EH (cell line): ENCODE measurements around the gene MTSS2.

ENCODE experiments used
- DNase-seq: peaks from one replicate; pipeline ENCODE4 v3.0.0-alpha.2; 2015; ENCODE audit warnings: low read depth

Gene MTSS2

DNA sequence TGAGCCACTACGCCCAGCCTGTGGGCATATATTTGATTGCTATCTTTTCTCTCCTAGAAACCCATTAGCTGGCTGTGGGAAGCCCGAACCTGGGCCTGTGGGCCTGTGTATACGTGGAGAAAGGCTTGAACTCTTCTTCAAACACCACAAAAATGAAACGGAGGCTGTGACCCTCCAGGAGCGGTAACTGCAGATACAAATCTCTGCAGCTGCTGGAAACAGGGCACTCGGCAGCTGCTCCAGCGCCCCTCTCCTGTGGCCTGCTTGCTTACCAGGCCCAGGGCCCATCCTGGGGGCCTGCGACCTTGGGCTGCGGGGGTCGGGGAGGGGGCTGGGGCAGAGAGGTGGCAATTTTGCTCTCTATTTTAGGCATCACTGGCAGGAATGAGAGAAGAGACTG lies 28.0 kb upstream of the MTSS2 start:
- no peak for DNase-seq

DNA sequence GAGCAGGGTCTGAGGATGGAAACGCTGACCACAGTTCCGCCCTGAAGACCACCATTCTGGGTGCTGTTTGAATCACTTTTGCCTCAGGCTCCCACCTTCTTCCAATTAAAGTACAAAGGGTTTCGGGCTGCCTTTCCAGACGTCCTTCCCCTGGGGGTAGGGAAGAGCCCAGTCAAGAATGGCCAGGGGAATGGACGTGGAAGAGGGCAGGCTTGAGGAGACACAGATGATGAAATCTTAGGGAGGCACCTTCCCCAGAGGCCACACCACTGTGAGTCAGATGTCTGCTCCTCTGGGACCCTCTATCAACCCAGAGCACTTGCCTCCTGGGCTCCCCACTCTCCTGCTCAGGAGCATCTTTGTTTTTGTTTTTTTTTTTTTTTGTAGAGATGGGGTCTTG lies 27.5 kb upstream of the MTSS2 start:
- DNase-seq: peak; percentile 66

DNA sequence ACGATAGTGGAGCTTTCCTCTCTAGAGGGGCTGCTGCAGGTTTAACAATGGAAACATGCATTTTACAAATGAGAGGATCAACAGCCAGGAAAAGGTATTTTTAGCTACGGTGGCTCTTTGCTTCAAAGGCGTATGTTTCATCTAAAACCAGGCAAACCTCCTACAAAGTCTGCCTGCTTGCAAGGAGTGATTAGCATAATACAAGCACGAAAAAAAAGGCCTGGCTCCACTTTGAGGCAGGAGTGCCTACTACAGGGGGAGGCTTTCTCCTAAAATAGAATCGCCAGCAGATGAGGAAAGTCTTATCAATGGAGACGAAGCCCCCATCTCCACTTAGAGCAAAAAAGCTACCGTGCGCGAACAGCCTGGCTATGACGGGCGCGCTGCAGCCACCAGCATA lies 27.1 kb upstream of the MTSS2 start:
- no peak for DNase-seq

DNA sequence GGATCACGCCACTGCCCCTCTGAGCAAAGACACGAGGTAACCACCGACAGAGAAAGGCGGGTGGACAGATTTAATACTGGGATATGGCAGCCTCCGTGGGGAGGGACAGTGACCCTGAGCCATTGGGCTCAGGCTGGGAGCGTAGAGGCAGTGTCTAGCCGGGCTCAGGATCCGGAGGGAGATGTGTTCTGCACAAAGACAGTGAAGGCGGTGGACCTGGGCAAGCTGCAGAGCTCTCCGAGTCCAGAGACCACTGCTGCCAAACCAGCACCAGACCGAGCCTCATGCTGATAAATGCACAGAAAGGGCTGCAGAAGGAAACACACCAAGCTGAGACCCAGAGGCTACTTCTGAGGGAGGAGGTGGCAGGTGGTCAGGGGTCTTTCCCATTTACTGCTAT lies 26.5 kb upstream of the MTSS2 start:
- no peak for DNase-seq

DNA sequence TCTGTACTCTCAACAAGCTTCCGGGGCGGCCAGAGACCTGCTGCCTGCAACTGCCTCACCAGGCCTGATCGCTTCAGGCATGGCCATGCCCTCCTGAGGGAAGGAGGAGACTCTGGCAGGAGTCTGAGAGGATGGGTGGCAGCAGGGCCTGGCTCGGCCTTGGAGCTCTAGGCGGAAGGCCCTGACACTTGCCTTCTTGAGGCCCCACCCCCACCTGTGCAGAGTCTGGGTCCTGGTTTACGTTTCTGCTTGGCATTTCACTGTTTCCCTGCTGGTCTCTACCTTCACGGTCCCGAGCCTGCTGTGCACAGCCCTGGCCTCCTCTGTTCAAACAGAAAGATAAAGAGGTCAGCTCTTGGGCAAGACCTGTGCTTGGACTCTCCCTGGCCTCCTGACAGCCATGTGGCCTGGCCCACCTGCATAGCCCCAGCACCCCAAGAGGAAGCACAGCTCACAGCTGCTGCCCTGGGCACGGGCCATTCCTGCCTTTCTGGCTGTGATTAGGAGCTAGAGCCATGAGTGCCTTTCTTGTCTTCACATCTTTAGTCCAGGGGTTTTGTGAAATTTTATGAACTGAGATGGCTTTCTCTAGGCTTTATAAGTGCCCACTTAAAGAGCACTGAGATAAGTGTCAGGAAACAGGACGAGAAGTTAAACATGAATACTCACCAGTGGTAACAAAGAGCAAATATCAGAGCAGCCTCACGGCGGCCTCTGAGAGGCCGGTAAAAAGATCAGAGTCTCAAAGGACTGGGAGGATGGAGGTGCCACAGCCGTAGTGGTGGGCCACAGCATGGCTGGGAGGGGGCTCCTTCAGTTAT lies 25.6 kb upstream of the MTSS2 start:
- no peak for DNase-seq

DNA sequence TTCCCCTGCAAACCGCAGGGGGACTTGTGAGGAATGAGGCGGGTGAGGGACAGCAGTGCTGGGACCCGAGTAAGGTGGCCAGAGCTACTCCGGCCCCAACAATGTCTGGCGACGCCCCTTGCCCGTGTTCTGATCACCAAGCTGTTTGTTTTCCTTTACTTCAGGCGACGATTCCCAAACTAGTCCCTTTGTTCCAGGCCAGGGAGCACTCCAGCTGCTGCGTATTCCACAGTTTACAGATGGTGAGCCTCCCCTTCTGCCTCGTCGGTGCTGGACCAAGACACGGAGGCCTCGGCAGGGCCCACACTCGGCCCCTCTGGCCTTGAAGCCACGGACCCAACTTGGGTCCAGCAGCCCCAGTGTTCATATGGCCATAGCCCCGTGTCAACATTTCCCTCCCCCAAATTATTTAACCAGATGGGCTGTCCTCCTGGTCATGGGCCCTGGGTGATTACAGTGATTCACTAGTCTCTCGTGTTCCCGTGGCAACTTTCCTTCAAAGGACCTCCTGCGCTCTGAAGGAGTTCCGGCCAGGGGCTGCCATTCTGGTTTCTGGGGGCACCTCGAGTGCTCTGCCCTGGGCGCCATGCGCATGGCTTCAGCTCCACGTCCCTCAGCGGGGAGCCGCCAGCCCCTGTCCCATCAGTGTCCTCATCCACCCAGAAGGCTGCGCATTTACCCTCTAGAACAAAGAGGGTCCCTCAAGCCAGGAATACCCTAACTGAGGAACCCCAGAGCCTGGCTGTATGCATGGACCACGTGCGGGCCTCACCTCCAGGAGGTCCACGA lies 24.8 kb upstream of the MTSS2 start:
- DNase-seq: no peak

DNA sequence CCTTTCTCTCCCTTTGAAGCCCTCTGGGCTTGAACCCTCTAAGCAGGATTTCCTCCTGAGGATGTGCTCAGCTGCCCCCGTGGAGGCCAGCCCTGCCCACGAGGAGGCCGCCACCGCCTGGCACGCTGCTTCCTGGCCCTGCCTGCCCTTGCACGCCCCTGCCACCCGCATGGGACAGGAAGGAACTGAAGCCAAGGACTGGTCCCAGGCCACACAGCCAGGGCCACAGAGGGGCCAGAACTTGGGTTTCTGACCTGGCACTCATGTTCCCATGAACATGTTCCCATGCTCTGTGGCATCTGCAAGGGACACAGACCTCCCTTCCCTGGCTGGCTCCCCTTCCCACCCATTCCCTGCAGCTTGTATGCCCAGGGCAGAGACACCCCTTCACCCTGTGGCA lies 24.1 kb upstream of the MTSS2 start:
- DNase-seq: no peak

DNA sequence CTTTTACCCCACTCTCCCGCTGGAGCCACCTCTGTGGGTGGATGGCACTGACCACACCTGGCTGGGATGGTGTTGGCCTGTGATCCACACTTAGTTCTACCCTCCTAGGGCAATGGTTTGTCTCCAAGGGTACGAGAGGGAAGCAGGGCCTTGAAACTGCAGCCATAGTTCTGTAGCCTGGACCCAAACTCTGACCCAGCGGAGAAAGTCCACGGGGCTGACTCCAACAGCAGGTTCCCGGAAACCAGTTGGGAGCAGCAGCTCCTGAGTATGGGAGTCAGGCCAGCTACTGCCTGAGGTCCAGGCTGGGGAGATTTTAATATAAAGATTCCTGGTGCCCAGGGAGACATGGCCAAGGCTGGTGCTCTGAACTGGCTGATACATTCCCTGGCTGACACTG lies 23.6 kb upstream of the MTSS2 start:
- no peak for DNase-seq

DNA sequence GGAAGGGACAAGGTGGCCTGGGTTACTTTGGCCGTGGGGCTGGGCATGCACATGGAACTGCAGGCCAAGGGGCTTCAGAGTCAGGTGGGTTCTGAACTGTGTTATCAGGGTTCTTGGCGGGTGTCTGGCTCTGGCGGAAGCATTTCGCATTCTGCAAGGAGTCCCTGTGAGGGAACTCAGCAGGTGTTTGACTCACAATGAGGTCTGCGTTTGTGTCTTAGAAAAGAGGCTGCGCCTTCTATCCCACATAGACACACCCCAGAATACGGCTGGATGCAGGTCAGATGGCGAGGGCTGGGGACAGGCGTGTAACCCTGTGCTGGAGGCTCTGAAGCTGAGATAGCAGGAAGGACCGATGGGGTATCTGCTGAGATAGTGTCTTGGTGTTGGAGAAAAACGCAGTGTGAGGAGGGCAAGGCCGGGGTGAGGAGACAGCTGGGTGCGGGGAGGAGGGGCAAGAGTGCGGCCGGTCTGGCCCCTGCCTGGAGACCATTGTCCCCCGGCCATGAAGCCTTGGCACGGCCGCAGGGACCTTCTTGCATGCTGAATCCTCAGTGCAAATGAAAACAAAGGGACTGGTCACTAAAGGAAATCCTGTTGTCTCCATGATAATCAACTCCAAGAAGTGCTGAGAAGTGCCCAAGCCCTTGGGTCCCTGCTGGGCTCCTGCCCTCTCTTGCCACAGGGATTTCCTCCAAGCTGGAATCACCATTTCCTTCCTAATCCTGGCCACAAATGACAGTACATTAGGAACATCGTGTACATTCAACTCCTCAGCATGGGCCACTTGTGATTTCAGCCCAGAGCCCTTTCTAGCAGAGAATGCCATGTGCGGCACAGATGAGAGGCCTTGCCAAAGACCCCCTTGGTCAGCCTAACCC lies 22.8 kb upstream of the MTSS2 start:
- DNase-seq: no peak

DNA sequence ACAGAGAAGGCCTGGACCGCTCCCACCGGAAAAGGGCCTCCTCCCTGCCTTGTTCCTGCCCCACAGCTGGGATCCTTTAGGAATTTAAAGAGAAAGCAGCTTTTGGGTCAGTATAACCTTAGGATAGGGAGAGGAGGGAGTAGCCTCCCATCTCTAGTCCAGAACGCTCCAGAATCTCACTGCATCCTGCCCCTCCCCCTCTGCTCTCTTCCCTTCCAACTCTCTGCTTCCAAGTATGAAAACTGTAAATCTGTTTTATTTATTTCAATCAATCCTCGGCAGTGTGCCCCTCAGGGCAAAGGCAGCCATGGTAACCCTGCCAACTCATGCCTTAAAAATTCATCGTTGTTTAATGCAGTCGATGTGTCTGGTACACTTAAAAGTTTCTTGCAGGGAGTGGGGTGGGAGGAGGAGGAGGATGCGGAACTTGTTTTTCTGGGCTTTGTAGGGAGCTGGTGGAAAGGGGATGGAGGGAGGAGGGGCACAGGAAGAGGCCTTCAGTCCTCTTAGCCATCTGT lies 21.2 kb upstream of the MTSS2 start:
- peak; percentile 99 for DNase-seq

DNA sequence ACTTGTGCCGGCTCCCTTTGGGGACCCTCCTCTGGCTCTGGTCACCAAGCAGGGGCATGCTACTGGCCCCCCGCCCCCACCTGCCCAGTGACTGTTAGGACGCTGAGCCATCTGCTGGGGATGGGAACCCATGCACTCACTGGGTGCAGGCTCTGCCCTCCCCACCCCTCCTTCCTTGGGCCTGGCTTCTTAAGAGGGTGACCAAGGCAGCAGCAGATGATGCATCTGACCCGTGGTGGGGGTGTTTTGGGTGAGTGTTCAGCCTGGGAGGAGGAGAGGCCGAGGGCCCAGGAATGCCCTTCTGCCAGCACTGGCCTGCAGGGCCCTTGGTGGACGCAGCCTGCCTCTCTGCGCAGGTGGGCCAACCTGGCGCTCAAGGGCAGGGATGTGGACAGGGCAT lies 19.2 kb upstream of the MTSS2 start:
- DNase-seq: peak; percentile 74

DNA sequence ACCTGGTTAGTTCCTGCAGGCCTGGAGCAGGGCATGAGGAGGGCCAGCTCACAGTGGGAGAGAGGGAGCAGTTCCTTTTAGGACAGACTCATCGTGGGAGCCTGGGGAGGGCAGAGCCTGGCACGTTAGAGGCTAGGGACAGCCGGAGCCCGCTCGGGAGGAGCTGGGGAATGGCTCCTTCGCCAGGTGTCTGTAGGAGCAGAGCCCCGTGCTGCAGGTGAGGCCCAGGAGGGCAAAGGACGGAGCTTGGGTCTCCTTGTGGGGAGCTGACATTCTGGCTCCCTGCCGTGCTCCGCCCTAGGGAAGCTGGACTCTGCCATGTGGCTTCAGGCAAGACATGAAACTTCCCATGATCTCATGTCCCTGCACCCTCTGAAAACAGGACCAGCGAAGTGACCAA lies 18.7 kb upstream of the MTSS2 start:
- peak; percentile 56 for DNase-seq

DNA sequence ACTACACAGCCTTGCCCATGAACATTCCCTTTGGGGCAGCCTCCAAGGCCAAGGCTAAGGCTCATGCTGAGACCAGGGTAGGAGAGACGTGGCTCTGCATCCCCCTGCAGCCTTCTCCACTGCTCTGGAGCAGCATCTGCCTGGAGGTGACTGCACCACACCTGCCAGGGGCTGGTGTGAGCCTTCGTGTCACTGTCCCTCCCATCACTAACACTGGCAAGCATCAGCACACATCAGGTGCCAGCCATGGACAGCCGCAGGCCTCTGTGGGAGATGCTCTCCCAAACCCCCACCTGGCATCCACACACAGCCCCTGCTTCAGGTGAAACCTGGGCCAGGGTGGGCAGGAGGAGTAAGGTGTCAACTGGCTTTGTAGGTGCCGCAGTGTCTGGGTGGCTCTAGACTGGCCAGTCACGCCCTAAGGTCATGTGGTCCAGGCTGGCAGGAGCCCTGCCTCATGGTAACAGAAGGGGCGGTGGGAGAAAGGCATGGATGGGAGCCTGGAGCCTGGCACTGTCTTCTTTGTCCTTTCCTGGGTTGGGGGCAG lies 18.1 kb upstream of the MTSS2 start:
- no peak for DNase-seq

DNA sequence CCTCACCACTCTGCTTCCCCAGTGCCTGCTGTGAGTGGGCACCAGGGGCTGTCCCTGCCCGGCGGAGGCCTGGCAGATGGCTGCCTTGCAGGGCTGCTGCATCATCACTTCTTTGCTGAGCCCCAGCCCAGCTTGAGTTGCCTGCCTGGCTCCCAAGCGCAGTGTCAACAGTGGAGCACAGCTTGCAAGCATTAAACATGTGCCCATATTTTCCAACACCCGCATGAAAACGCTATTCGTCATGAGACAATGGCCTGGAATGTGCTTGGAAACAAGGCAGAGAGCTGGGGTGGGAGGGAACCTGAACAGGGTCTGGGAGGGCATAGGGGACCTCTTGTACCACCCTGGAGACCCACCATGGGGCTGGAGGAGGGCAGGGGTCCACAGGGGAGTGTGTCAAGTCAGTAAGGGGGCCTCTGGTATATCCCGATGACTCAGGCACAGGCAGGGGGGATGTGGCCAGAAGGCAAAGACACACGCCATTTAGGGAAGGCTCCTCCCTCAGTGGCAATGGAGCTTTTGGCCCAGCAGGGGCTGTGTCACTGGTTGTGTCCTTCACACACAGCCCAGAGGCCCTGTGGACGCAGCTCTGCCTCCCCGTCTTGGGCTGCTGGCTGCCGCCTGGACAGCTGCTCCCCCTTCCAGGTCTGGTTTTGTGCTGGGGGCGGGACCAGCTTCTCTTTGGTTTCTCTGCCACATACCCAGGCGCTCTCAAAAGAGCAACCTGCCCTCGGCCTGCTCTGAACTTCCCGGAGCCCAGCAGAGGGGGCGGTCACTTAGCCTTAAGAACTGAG lies 17.4 kb upstream of the MTSS2 start:
- DNase-seq: peak; percentile 97

DNA sequence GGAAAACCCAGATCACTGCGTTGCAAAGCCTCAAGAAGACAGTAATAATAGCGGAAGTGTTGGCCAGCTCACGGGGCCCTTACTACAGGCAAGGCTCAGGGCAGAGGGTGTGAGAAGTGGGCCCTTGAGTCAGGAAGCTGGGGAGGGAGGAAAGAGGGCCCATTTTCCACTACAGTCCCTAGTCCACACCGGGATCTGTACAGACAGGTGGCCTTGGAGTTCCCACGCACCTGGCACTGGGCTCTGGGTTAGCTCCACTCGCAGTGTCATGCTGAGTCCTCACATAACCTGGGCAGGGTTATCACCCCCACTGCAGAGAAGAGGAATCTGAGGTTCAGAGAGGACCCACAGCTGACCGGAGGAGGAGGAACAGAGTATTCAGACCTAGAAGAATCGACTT lies 16.8 kb upstream of the MTSS2 start:
- DNase-seq: no peak

DNA sequence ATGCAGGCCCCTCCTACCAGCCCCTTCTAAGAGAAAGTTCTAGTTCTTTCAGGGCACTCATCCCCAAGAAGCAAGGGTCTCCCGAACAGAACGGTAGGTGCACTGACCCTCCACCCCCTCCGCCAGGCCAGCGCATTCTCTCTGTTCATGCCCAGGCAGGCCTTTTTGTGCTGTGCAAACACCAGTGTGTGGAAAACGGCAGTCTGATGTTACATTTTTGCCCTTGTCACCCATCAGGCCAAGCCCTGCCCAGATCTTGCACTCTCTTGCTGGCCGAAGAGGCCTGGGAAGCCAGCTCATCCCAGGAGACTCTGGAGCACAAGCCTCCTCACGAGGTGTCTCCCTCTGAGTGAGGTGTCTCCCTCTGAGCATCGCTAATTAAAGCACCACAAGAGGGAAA lies 16.1 kb upstream of the MTSS2 start:
- peak; percentile 37 for DNase-seq

DNA sequence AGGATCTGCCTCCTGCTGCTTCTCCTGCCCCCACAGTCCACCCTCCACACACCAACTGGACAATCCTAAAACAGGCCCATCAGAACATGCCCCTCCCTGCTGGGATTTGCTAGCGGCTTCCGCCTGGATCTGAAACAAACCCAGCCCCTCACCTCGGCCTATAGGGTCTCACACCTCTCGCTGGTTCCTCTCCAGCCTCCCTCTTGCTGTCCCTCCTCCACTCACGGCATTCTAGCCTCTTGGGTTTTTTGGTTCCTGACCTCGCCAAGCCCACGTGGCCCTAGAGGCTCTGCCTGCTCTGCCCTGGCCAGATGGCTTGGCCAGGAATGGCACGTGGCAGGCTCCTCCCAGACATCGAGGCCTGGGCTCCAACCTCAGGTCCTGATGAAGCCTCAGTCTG lies 15.7 kb upstream of the MTSS2 start:
- no peak for DNase-seq

DNA sequence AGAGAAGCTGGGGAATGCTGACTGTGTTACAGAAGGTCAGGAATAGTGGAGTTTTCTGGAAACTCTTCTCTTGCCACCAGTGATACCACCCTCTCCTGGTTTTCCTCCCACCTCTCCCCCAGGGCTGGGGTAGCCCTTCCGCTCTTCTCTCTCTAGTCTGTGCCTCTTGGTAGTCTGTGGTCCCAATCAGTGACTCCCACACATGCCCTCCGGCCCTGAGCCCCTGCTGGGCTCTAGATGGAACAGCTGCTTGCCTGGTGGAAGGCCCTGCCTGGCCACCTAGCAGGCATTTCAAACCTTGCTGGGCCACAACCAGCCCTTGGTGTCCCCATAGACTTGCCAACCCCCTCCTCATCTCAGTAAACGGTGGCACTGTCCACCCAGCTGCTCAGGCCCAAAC lies 15.2 kb upstream of the MTSS2 start:
- no peak for DNase-seq

DNA sequence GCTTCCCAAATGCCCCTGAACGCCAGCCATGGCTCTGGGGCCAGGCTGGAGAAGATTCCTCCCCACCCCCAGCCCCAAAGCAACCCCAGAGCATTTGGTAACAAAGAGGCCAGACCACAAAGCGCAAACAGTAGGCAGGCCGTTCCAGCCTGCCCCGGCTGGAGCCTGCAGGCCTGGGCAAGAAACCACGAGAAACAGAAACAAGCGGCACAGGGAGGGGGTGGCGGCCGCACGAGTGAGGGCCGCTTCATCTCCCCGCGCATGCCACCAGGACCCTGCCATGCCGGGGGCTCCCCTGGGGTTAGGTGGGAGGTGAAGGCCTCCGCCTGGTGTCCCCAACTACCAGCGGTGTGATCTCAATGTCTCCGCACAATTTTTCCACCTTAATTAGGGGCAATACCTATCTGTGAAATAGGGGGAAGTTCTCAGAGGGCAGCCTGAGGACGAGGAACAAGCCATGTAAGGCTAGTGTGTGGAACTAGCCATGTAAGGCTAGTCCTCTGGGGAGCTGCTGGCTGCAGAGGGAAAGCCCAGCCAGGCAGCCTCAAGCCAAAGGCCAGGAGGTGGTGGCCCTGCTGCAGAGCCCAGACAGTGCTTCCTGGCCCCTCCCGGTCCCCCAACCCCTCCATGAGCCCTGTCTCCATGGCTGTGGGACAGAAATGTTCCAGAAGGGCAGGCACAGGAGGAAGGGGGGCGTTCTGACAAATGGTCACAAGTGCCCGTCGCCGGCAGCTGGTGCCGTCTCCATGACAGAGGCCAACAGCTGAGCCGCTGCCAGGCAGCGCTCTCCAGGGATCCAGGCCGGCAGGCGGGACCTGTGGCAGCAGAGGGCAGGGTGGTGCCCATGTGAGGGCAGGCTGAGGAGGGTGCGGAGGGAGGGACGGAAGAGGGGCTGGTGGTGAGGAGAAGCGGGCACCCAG lies 14.5 kb upstream of the MTSS2 start:
- no peak for DNase-seq

DNA sequence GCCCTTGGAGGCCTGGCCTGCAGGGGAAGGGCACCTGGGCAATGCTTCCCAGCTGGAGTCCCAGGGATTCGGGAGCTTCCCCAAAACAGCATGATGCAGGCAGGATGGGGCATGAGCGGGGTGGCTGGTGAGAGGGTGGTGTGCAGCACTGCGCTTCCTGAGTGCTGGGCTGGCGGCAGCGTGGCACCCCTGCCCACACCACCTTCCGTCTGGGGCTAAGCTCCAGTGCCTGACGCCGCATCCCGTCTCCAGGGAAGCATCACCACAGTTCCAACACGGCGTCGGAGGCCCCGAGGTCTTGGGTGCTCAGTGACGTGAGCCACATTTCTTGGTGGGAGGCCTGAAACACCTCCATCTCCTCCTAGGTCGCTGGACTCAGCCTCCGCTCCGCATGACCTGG lies 13.8 kb upstream of the MTSS2 start:
- no peak for DNase-seq
